HFFc6 (cell line): Measurements from ENCODE around the gene CNOT9. TPM values are rescaled to one million over a fixed set of nuclear protein-coding genes. Genes with fewer than 3 reads are reported as not detected.
A peak's percentile ranks its signal among the peaks of the same experiment; 100 is the strongest.

Experiments
- DNase-seq: peaks from one replicate; pipeline ENCODE4 v3.0.0-alpha.2; 2018
- H3K27ac Mint-ChIP-seq: 2 replicates; pipeline ENCODE4 v1.8.0; 2020; ENCODE audit warnings: mild to moderate bottlenecking, mixed read lengths
- H3K27me3 Mint-ChIP-seq: 2 replicates; pipeline ENCODE4 v1.8.0; 2021; ENCODE audit warnings: mild to moderate bottlenecking, moderate library complexity, mixed read lengths; ENCODE audit not compliant: insufficient read depth
- H3K36me3 Mint-ChIP-seq: 2 replicates; pipeline ENCODE4 v1.8.0; 2021; ENCODE audit warnings: low read depth, mixed read lengths
- H3K4me1 Mint-ChIP-seq: 2 replicates; pipeline ENCODE4 v1.8.0; 2020; ENCODE audit warnings: low read depth, mixed read lengths
- H3K4me3 Mint-ChIP-seq: 2 replicates; pipeline ENCODE4 v1.8.0; 2020; ENCODE audit warnings: mild to moderate bottlenecking, moderate library complexity, mixed read lengths
- H3K9me3 Mint-ChIP-seq: 2 replicates; pipeline ENCODE4 v1.8.0; 2020; ENCODE audit warnings: mild to moderate bottlenecking, mixed read lengths
- total RNA-seq, 6 experiments: library from RNA; stranded (reverse); fragmentation: NEBNext Ultra II Directional; extraction: Animal tissue kit (Norgen Biotek cat#: 25700); gene quantifications; 2 replicates in 1 of 6; 3 replicates in 5 of 6; pipeline ENCODE4 v1.2.3, GENCODE V29; 2021
- TF ChIP-seq, protein P1 (sequence below): fragments of 200-600 bp; sonication (generic); IDR thresholded peaks from 2 replicates; pipeline ENCODE4 v1.5.0; 2021; ENCODE audit warnings: antibody characterized with exemption, mild to moderate bottlenecking

The CNOT9 gene
- total RNA-seq, 6 experiments from 2014 or later, result 36.9 to 57.5 (median 49.3) TPM

DNA sequence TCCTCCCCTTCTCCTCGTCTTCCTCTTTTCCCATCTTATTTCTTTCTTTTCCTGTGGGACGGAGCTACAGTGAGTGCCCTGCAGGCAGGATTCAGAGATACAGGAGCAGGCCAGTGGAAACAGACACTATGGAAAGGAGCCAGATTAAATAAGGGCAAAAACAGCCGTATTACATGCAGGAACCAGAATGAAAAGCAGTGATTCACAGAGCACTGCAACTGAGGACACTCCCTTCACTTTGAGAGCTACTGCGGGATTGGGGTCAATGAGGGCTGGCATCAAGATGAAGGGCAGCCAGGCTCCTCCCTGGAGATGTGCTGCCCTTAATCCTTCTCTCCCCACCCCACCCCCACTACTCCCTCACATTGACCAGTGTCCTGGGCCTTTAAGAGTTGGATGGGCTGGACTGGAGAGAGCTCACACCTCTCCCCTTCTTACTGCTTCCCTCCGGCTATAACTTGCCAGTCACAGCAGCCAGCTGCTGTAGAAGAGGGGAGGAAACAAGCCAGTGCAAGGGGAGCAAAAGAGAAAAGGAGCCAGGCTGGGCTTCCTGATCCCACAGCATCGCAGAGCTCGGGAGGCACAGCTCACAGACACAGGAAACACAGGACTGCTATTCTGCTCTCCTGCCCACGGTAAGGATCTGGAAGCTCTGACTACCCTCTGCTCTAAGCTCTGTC lies 38.9 kb downstream of the CNOT9 start, which contains the start of gene PLCD4:
TSS of gene PLCD4 (plus strand) at position 464 of the 680 bp plus-strand sequence. CDS start 7,841 bp downstream, outside the sequence.
- H3K27me3 Mint-ChIP-seq, result peaks cover 19% of the 10 kb centered on the region
- H3K4me1 Mint-ChIP-seq, result peaks cover 29% of the 10 kb centered on the region
- DNase-seq, result peak; percentile 88
- peak within 1 kb of the TSS; percentile 60 for H3K4me3 Mint-ChIP-seq
- H3K27ac Mint-ChIP-seq, result peak within 1 kb of the TSS; percentile 34
- no peaks in the 10 kb centered on the region for H3K9me3 Mint-ChIP-seq
- H3K36me3 Mint-ChIP-seq, result no peaks in the 10 kb centered on the region
- TF ChIP-seq, protein P1, sequence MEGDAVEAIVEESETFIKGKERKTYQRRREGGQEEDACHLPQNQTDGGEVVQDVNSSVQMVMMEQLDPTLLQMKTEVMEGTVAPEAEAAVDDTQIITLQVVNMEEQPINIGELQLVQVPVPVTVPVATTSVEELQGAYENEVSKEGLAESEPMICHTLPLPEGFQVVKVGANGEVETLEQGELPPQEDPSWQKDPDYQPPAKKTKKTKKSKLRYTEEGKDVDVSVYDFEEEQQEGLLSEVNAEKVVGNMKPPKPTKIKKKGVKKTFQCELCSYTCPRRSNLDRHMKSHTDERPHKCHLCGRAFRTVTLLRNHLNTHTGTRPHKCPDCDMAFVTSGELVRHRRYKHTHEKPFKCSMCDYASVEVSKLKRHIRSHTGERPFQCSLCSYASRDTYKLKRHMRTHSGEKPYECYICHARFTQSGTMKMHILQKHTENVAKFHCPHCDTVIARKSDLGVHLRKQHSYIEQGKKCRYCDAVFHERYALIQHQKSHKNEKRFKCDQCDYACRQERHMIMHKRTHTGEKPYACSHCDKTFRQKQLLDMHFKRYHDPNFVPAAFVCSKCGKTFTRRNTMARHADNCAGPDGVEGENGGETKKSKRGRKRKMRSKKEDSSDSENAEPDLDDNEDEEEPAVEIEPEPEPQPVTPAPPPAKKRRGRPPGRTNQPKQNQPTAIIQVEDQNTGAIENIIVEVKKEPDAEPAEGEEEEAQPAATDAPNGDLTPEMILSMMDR, result no peak; the same call in 1 of the 2 replicates

DNA sequence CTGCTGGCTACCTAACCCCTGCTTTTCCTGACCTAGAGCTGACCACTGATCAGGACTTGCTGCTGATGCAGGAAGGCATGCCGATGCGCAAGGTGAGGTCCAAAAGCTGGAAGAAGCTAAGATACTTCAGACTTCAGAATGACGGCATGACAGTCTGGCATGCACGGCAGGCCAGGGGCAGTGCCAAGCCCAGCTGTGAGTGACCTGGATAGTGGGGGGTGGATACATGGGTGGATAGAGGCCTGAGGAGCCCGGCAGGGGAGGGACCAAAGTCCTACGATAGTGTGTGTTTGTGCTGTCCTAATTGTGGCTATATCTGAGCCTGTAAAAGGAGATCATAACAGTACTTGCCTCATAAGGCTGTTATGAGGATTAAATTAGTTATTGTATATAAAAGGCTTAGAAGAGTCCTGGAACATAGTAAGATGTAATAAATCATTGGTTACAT lies 47.3 kb downstream of the CNOT9 start:
- Mint-ChIP-seq H3K36me3 (no peaks in the 10 kb centered on the region), H3K4me3 (no peak overlapping the region), H3K4me1 (no peaks in the 10 kb centered on the region), H3K9me3 (no peaks in the 10 kb centered on the region), H3K27ac (no peak overlapping the region), H3K27me3 (peaks cover 11% of the 10 kb centered on the region)
- TF ChIP-seq, protein P1, result no peak
- no peak for DNase-seq

DNA sequence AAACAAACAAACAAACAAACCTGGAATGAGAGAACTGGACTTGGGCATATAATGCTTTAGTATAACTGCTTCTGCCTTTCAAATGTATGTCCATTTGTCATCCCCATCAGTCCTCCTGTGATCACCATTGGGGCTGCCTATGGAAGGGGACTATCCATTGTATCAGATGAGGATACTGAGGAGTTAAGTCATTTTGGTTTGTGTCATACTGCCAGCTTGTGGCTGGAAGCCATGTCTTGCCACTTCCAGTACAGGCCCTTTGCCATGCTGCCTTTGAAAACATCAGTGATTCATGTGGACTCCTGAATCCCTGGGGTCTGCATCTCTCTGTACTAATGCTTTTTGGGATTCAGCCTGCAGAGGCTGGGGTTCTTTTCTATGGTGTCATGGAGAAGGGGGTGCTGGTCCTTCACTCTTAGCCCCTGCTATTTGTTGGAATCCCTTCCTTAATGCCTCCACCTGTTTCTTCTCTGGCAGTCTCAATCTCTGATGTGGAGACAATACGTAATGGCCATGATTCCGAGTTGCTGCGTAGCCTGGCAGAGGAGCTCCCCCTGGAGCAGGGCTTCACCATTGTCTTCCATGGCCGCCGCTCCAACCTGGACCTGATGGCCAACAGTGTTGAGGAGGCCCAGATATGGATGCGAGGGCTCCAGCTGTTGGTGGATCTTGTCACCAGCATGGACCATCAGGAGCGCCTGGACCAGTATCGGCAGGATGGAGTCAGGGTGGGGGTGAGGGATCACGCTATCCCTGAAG lies 49.6 kb downstream of the CNOT9 start:
- Mint-ChIP-seq H3K36me3 (no peaks in the 10 kb centered on the region), H3K27ac (no peak overlapping the region), H3K27me3 (no peaks in the 10 kb centered on the region; the same call in 1 of the 2 replicates), H3K4me3 (no peak overlapping the region), H3K9me3 (no peaks in the 10 kb centered on the region), H3K4me1 (peaks cover 11% of the 10 kb centered on the region; the same call in 1 of the 2 replicates)
- peak; percentile 9 for DNase-seq
- TF ChIP-seq, protein P1, result no peak

DNA sequence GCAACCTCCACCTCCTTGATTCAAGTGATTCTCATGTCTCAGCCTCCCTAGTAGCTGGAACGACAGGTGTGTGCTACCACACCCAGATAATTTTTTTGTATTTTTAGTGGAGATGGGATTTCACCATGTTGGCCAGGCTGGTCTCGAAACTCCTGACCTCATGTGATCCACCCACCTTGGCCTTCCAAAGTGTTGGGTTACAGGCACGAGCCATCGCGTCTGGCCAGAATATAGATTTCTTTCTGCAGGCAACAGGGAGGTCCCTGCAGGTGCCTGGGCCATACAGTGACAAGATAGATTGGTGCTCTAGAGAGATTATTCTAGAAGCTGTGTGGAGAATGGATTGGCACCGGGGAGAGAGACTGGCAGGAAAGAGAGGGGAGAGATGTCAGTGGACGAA lies 52.4 kb downstream of the CNOT9 start:
- Mint-ChIP-seq H3K27ac (no peak overlapping the region), H3K4me1 (peaks cover 12% of the 10 kb centered on the region; the same call in 1 of the 2 replicates), H3K9me3 (no peaks in the 10 kb centered on the region), H3K27me3 (no peaks in the 10 kb centered on the region), H3K36me3 (no peaks in the 10 kb centered on the region), H3K4me3 (no peak overlapping the region)
- no peak for DNase-seq
- TF ChIP-seq, protein P1, result no peak

DNA sequence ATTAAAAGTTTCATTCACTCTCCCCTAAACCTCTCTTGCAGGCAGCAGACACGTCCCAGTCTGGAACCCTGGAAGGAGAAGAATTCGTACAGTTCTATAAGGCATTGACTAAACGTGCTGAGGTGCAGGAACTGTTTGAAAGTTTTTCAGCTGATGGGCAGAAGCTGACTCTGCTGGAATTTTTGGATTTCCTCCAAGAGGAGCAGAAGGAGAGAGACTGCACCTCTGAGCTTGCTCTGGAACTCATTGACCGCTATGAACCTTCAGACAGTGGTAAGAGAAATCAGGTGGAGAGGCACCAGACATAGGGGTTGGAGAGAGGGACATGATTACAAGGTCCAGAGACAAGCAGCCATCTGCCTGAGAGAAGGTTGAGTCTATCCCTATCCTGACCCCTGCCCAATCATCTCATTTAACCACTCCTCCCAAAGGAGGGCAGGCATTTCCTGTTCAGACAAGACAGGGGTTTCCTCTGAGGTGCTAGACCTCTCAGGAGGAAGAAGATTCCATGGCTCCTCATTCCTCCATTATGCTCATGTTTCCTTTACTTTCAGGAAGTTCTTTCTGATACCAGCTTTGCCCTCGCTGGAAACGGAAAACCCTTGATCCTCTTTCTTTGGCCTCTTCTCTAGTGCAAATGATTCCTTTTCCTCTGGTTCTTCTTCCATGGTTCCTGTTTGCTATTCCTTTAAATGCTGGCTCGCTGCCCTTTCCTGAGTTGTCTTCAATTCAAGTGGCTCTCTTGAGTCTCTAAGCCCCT lies 54.1 kb downstream of the CNOT9 start:
- no peaks in the 10 kb centered on the region; the same call in 1 of the 2 replicates for H3K27me3 Mint-ChIP-seq
- no peak overlapping the region for H3K27ac Mint-ChIP-seq
- H3K4me3 Mint-ChIP-seq, result no peak overlapping the region
- peaks cover 12% of the 10 kb centered on the region; the same call in 1 of the 2 replicates for H3K4me1 Mint-ChIP-seq
- no peaks in the 10 kb centered on the region for H3K9me3 Mint-ChIP-seq
- peak; percentile 27 for DNase-seq
- TF ChIP-seq, protein P1, result no peak
- no peaks in the 10 kb centered on the region for H3K36me3 Mint-ChIP-seq
